GM15510 (cell line): ENCODE data around the gene GABRG3.

Experiments
- POLR2A ChIP-seq: IDR thresholded peaks from 3 replicates; pipeline ENCODE4 v1.6.1; 2011; ENCODE audit warnings: borderline replicate concordance; ENCODE audit not compliant: insufficient read length; ENCODE audit errors: extremely low read depth

GABRG3 gene

GRCh38 chr15:27250223-27250622, 279.2 kb downstream of the GABRG3 start:
- TF ChIP-seq POLR2A = no peak

- TF ChIP-seq POLR2A = no peak
Measured at GRCh38 chr15:27254055-27254454, 283.1 kb downstream of the GABRG3 start.

- TF ChIP-seq POLR2A = no peak
Measured at GRCh38 chr15:27254801-27255200, 283.8 kb downstream of the GABRG3 start.

- TF ChIP-seq POLR2A = no peak
Measured at GRCh38 chr15:27256446-27256845, 285.5 kb downstream of the GABRG3 start.

GRCh38 chr15:27258287-27258686, 287.3 kb downstream of the GABRG3 start:
- TF ChIP-seq POLR2A = no peak

GRCh38 chr15:27260523-27260922, 289.5 kb downstream of the GABRG3 start:
- no peak for TF ChIP-seq POLR2A

- TF ChIP-seq POLR2A = no peak
Measured at GRCh38 chr15:27268923-27269322, 297.9 kb downstream of the GABRG3 start.

- TF ChIP-seq POLR2A = no peak
Measured at GRCh38 chr15:27271258-27271657, 300.3 kb downstream of the GABRG3 start.

GRCh38 chr15:27272427-27272826, 301.4 kb downstream of the GABRG3 start:
- TF ChIP-seq POLR2A = no peak

GRCh38 chr15:27273506-27273905, 302.5 kb downstream of the GABRG3 start:
- TF ChIP-seq POLR2A = no peak

- TF ChIP-seq POLR2A = no peak
Measured at GRCh38 chr15:27278761-27279160, 307.8 kb downstream of the GABRG3 start.

GRCh38 chr15:27292641-27293040, 321.7 kb downstream of the GABRG3 start:
- no peak for TF ChIP-seq POLR2A

- TF ChIP-seq POLR2A = no peak
Measured at GRCh38 chr15:27293607-27294006, 322.6 kb downstream of the GABRG3 start.

- TF ChIP-seq POLR2A = no peak
Measured at GRCh38 chr15:27317736-27318135, 346.8 kb downstream of the GABRG3 start.

- TF ChIP-seq POLR2A = no peak
Measured at GRCh38 chr15:27323801-27324200, 352.8 kb downstream of the GABRG3 start.

GRCh38 chr15:27324886-27325615, 354.1 kb downstream of the GABRG3 start:
- no peak for TF ChIP-seq POLR2A
